ENCODE measurements around the gene TAMALIN. TPM values are rescaled to one million over a fixed set of nuclear protein-coding genes. Genes with fewer than 3 reads are reported as not detected.
A peak's percentile ranks its signal among the peaks of the same experiment; 100 is the strongest.

TAMALIN gene
- total and polyA plus RNA-seq, 8 donors, result 2.7 to 61.3 (median 16.3) TPM; not detected in 1

DNA sequence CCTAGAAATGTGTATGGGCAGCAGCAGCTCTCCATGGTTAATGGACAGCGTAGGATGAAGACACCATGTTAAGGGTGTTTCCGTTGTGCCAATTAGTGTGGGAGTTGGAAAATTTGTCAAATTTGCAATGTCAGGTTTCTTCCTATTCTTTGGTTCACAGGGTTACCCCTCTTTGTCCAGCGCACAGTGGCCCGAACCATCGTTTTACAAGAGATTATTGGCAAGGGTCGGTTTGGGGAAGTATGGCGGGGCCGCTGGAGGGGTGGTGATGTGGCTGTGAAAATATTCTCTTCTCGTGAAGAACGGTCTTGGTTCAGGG, 26.0 kb upstream of the TAMALIN start:
- 85 to 89% (median 87%) methylated on average over 10 of the region's 10 CpGs for WGBS, 5 donors
- Histone ChIP-seq H3K9me3 (no peaks in the 10 kb centered on the region), H3K36me3 (peaks cover 54 to 92% (median 92%) of the 10 kb centered on the region in 4 donors), H3K4me1 (peaks cover 0 to 36% (median 12%) of the 10 kb centered on the region in 4 donors), H3K4me3 (no peak overlapping the region), H3K27me3 (no peaks in the 10 kb centered on the region), H3K27ac (no peak overlapping the region)
- TF ChIP-seq, protein P1, sequence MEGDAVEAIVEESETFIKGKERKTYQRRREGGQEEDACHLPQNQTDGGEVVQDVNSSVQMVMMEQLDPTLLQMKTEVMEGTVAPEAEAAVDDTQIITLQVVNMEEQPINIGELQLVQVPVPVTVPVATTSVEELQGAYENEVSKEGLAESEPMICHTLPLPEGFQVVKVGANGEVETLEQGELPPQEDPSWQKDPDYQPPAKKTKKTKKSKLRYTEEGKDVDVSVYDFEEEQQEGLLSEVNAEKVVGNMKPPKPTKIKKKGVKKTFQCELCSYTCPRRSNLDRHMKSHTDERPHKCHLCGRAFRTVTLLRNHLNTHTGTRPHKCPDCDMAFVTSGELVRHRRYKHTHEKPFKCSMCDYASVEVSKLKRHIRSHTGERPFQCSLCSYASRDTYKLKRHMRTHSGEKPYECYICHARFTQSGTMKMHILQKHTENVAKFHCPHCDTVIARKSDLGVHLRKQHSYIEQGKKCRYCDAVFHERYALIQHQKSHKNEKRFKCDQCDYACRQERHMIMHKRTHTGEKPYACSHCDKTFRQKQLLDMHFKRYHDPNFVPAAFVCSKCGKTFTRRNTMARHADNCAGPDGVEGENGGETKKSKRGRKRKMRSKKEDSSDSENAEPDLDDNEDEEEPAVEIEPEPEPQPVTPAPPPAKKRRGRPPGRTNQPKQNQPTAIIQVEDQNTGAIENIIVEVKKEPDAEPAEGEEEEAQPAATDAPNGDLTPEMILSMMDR (IDR thresholded peaks at IDR 0.05), result no peak
- intact Hi-C loops (cut with DNase I; ENCODE audit: low total_unique reads), result no loop called here
- no peak for DNase-seq

DNA sequence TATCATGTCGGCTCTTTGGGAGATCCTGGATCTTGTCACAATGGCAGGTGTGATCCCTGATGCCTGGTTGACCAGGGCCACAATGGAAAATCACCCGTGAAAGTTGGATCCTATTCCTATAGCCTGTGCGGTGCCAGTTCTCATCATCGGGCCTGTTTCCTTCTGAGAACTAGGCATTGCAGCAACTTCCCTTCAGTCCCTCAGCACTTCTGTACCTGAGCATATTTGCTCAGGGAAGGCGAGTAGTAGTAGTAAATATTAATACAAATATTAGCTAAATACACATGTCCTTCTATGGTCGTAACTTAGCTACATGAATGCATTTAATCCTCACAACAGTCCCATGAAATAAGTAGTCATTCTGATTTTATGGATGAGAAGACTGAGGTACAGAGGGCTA, 22.1 kb upstream of the TAMALIN start:
- 28 to 62% (median 33%) methylated on average over 6 of the region's 6 CpGs for WGBS, 5 donors
- DNase-seq, result no peak
- no peaks in the 10 kb centered on the region for H3K9me3 ChIP-seq
- H3K4me3 ChIP-seq, result no peak overlapping the region
- intact Hi-C loops (cut with DNase I; ENCODE audit: low total_unique reads), result no loop called here
- TF ChIP-seq POLR2A (IDR thresholded peaks at IDR 0.05), result no peak
- TF ChIP-seq, protein P1 (IDR thresholded peaks at IDR 0.05), result no peak
- no peak for TF ChIP-seq EP300 (IDR thresholded peaks at IDR 0.05)
- no peak for TF ChIP-seq POLR2AphosphoS5 (IDR thresholded peaks at IDR 0.05)
- peak overlapping the region in 1 of 5 donors; percentile 61 for H3K27ac ChIP-seq
- peaks cover 47 to 94% (median 92%) of the 10 kb centered on the region in 4 donors for H3K36me3 ChIP-seq
- H3K27me3 ChIP-seq, result no peaks in the 10 kb centered on the region
- peaks cover 0 to 23% (median 11%) of the 10 kb centered on the region in 4 donors for H3K4me1 ChIP-seq

GRCh38 chr12:51985154-51985835, 21.5 kb upstream of the TAMALIN start:
- H3K4me3 ChIP-seq, result no peak overlapping the region
- peak overlapping the region in 1 of 5 donors; percentile 61 for H3K27ac ChIP-seq
- H3K9me3 ChIP-seq, result no peaks in the 10 kb centered on the region
- TF ChIP-seq, protein P1 (IDR thresholded peaks at IDR 0.05), result no peak
- TF ChIP-seq POLR2A (IDR thresholded peaks at IDR 0.05) (no peak), EP300 (IDR thresholded peaks at IDR 0.05) (no peak), POLR2AphosphoS5 (IDR thresholded peaks at IDR 0.05) (no peak)
- 82 to 88% (median 82%) methylated on average over 9 of the region's 9 CpGs for WGBS, 5 donors
- H3K4me1 ChIP-seq, result peaks cover 0 to 16% (median 9%) of the 10 kb centered on the region in 4 donors
- intact Hi-C loops (cut with DNase I; ENCODE audit: low total_unique reads), result no loop called here
- no peaks in the 10 kb centered on the region for H3K27me3 ChIP-seq
- DNase-seq, result no peak
- H3K36me3 ChIP-seq, result peaks cover 50 to 97% (median 96%) of the 10 kb centered on the region in 4 donors

DNA sequence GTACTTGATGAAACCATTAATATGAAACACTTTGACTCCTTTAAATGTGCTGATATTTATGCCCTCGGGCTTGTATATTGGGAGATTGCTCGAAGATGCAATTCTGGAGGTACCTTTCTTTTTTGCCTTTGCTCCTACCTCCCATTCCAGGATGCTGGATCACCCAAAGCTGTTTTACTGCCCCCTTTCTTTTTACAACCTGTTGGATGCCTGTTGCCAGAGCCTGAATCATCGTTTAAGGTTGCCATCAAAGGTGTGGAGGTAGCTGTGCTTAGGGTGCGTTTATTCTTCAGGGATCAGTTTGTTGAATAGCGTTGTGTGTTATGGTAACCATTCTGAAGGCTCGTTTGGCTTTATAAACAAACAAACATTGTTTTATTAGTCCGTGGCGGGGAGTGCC, 19.9 kb upstream of the TAMALIN start:
- TF ChIP-seq EP300 (IDR thresholded peaks at IDR 0.05) (no peak), POLR2A (IDR thresholded peaks at IDR 0.05) (no peak), POLR2AphosphoS5 (IDR thresholded peaks at IDR 0.05) (no peak)
- TF ChIP-seq, protein P1 (IDR thresholded peaks at IDR 0.05), result no peak
- 77 to 85% (median 81%) methylated on average over 8 of the region's 8 CpGs for WGBS, 5 donors
- Histone ChIP-seq H3K27me3 (no peaks in the 10 kb centered on the region), H3K4me3 (no peak overlapping the region), H3K4me1 (peaks cover 0 to 9% (median 4%) of the 10 kb centered on the region in 4 donors), H3K9me3 (no peaks in the 10 kb centered on the region), H3K27ac (no peak overlapping the region), H3K36me3 (peaks cover 46 to 98% (median 96%) of the 10 kb centered on the region in 4 donors)
- intact Hi-C loops (cut with DNase I; ENCODE audit: low total_unique reads), result no loop called here
- DNase-seq, result no peak

Measured in stomach (tissue), 9 donors.